ENCODE data around the gene ERGIC1. TPM values are rescaled to one million over a fixed set of nuclear protein-coding genes. Genes with fewer than 3 reads are reported as not detected.

The ERGIC1 gene
- polyA plus RNA-seq, 4 donors, result 58.1 to 127 (median 94.1) TPM

- no peaks in the 10 kb centered on the region for H3K36me3 ChIP-seq (ENCODE audit: control insufficient read depth in 3 of 3, insufficient read depth in 2 of 3, low read depth in 1 of 3, low read length in 3 of 3)
- DNase-seq, result no peak
- H3K4me3 ChIP-seq (ENCODE audit: low read depth in 1 of 3, low read length in 3 of 3), result no peak overlapping the region
- H3K27me3 ChIP-seq (ENCODE audit: control insufficient read depth in 3 of 3, insufficient read depth in 3 of 3, low read length in 3 of 3), result no peaks in the 10 kb centered on the region
- no peak for FAIRE-seq
- peaks cover 0 to 4% (median 3%) of the 10 kb centered on the region in 3 donors for H3K4me1 ChIP-seq (ENCODE audit: control insufficient read depth in 3 of 3, insufficient read depth in 2 of 3, low read depth in 1 of 3, low read length in 2 of 3)
- H3K9me3 ChIP-seq (ENCODE audit: control insufficient read depth in 2 of 2, insufficient read depth in 1 of 2, low read depth in 1 of 2, low read length in 1 of 2), result no peaks in the 10 kb centered on the region
- WGBS, 3 donors, result 78 to 88% (median 86%) methylated on average over 7 of the region's 7 CpGs
- H3K27ac ChIP-seq (ENCODE audit: low read depth in 1 of 3, low read length in 2 of 3), result no peak overlapping the region
Measured at GRCh38 chr5:172817664-172818063, 16.4 kb upstream of the ERGIC1 start.

- H3K9me3 ChIP-seq (ENCODE audit: control insufficient read depth in 2 of 2, insufficient read depth in 1 of 2, low read depth in 1 of 2, low read length in 1 of 2), result no peaks in the 10 kb centered on the region
- peaks cover 0 to 4% (median 3%) of the 10 kb centered on the region in 3 donors for H3K4me1 ChIP-seq (ENCODE audit: control insufficient read depth in 3 of 3, insufficient read depth in 2 of 3, low read depth in 1 of 3, low read length in 2 of 3)
- H3K36me3 ChIP-seq (ENCODE audit: control insufficient read depth in 3 of 3, insufficient read depth in 2 of 3, low read depth in 1 of 3, low read length in 3 of 3), result no peaks in the 10 kb centered on the region
- H3K4me3 ChIP-seq (ENCODE audit: low read depth in 1 of 3, low read length in 3 of 3), result no peak overlapping the region
- H3K27me3 ChIP-seq (ENCODE audit: control insufficient read depth in 3 of 3, insufficient read depth in 3 of 3, low read length in 3 of 3), result no peaks in the 10 kb centered on the region
- 93 to 97% (median 95%) methylated on average over 3 of the region's 3 CpGs for WGBS, 3 donors
- no peak overlapping the region for H3K27ac ChIP-seq (ENCODE audit: low read depth in 1 of 3, low read length in 2 of 3)
- no peak for DNase-seq
- no peak for FAIRE-seq
Measured at GRCh38 chr5:172818081-172818480, 16.0 kb upstream of the ERGIC1 start.

GRCh38 chr5:172819569-172819968 is 14.5 kb upstream of the ERGIC1 start:
- WGBS, 3 donors, result 76 to 88% (median 79%) methylated on average over 3 of the region's 3 CpGs
- H3K27ac ChIP-seq (ENCODE audit: low read depth in 1 of 3, low read length in 2 of 3), result peak overlapping the region in 2 of 3 donors; percentile 15 to 59
- peak in 1 of 2 donors; percentile 52 for DNase-seq
- H3K4me3 ChIP-seq (ENCODE audit: low read depth in 1 of 3, low read length in 3 of 3), result no peak overlapping the region
- H3K36me3 ChIP-seq (ENCODE audit: control insufficient read depth in 3 of 3, insufficient read depth in 2 of 3, low read depth in 1 of 3, low read length in 3 of 3), result no peaks in the 10 kb centered on the region
- no peaks in the 10 kb centered on the region for H3K9me3 ChIP-seq (ENCODE audit: control insufficient read depth in 2 of 2, insufficient read depth in 1 of 2, low read depth in 1 of 2, low read length in 1 of 2)
- FAIRE-seq, result no peak
- H3K27me3 ChIP-seq (ENCODE audit: control insufficient read depth in 3 of 3, insufficient read depth in 3 of 3, low read length in 3 of 3), result no peaks in the 10 kb centered on the region
- H3K4me1 ChIP-seq (ENCODE audit: control insufficient read depth in 3 of 3, insufficient read depth in 2 of 3, low read depth in 1 of 3, low read length in 2 of 3), result peaks cover 0 to 4% (median 3%) of the 10 kb centered on the region in 3 donors

- peak overlapping the region in 2 of 3 donors; percentile 15 to 59 for H3K27ac ChIP-seq (ENCODE audit: low read depth in 1 of 3, low read length in 2 of 3)
- no peaks in the 10 kb centered on the region for H3K9me3 ChIP-seq (ENCODE audit: control insufficient read depth in 2 of 2, insufficient read depth in 1 of 2, low read depth in 1 of 2, low read length in 1 of 2)
- DNase-seq (peak in 1 of 2 donors; percentile 75), FAIRE-seq (no peak)
- WGBS, 3 donors, result 7 to 42% (median 26%) methylated on average over 16 of the region's 16 CpGs
- H3K27me3 ChIP-seq (ENCODE audit: control insufficient read depth in 3 of 3, insufficient read depth in 3 of 3, low read length in 3 of 3), result no peaks in the 10 kb centered on the region
- peaks cover 0 to 4% (median 3%) of the 10 kb centered on the region in 3 donors for H3K4me1 ChIP-seq (ENCODE audit: control insufficient read depth in 3 of 3, insufficient read depth in 2 of 3, low read depth in 1 of 3, low read length in 2 of 3)
- no peaks in the 10 kb centered on the region for H3K36me3 ChIP-seq (ENCODE audit: control insufficient read depth in 3 of 3, insufficient read depth in 2 of 3, low read depth in 1 of 3, low read length in 3 of 3)
- no peak overlapping the region for H3K4me3 ChIP-seq (ENCODE audit: low read depth in 1 of 3, low read length in 3 of 3)
Measured at GRCh38 chr5:172820046-172820767, 13.8 kb upstream of the ERGIC1 start.

- FAIRE-seq, result no peak
- 71 to 84% (median 78%) methylated on average over 6 of the region's 6 CpGs for WGBS, 3 donors
- no peak overlapping the region for H3K4me3 ChIP-seq (ENCODE audit: low read depth in 1 of 3, low read length in 3 of 3)
Measured at GRCh38 chr5:172821340-172821985, 12.6 kb upstream of the ERGIC1 start.

GRCh38 chr5:172823840-172824362 is 10.2 kb upstream of the ERGIC1 start:
- FAIRE-seq (no peak), DNase-seq (no peak)
- peaks cover 0 to 4% (median 3%) of the 10 kb centered on the region in 3 donors for H3K4me1 ChIP-seq (ENCODE audit: control insufficient read depth in 3 of 3, insufficient read depth in 2 of 3, low read depth in 1 of 3, low read length in 2 of 3)
- H3K9me3 ChIP-seq (ENCODE audit: control insufficient read depth in 2 of 2, insufficient read depth in 1 of 2, low read depth in 1 of 2, low read length in 1 of 2), result peaks cover 0 to 6% of the 10 kb centered on the region in 2 donors
- no peak overlapping the region for H3K4me3 ChIP-seq (ENCODE audit: low read depth in 1 of 3, low read length in 3 of 3)
- no peak overlapping the region for H3K27ac ChIP-seq (ENCODE audit: low read depth in 1 of 3, low read length in 2 of 3)
- 71 to 82% (median 81%) methylated on average over 6 of the region's 6 CpGs for WGBS, 3 donors
- no peaks in the 10 kb centered on the region for H3K27me3 ChIP-seq (ENCODE audit: control insufficient read depth in 3 of 3, insufficient read depth in 3 of 3, low read length in 3 of 3)
- no peaks in the 10 kb centered on the region for H3K36me3 ChIP-seq (ENCODE audit: control insufficient read depth in 3 of 3, insufficient read depth in 2 of 3, low read depth in 1 of 3, low read length in 3 of 3)

More at GRCh38 chr5:172821340-172821985, 12.6 kb upstream of the ERGIC1 start:
- Histone ChIP-seq H3K27ac (ENCODE audit: low read depth in 1 of 3, low read length in 2 of 3) (no peak overlapping the region), H3K36me3 (ENCODE audit: control insufficient read depth in 3 of 3, insufficient read depth in 2 of 3, low read depth in 1 of 3, low read length in 3 of 3) (no peaks in the 10 kb centered on the region), H3K4me1 (ENCODE audit: control insufficient read depth in 3 of 3, insufficient read depth in 2 of 3, low read depth in 1 of 3, low read length in 2 of 3) (peaks cover 0 to 4% (median 3%) of the 10 kb centered on the region in 3 donors), H3K27me3 (ENCODE audit: control insufficient read depth in 3 of 3, insufficient read depth in 3 of 3, low read length in 3 of 3) (no peaks in the 10 kb centered on the region), H3K9me3 (ENCODE audit: control insufficient read depth in 2 of 2, insufficient read depth in 1 of 2, low read depth in 1 of 2, low read length in 1 of 2) (peaks cover 0 to 6% of the 10 kb centered on the region in 2 donors)
- no peak for DNase-seq

- no peak for FAIRE-seq
- H3K4me1 ChIP-seq (ENCODE audit: control insufficient read depth in 3 of 3, insufficient read depth in 2 of 3, low read depth in 1 of 3, low read length in 2 of 3), result no peaks in the 10 kb centered on the region
- WGBS, 3 donors, result 46 to 56% (median 50%) methylated on average over 2 of the region's 2 CpGs
- no peaks in the 10 kb centered on the region for H3K27me3 ChIP-seq (ENCODE audit: control insufficient read depth in 3 of 3, insufficient read depth in 3 of 3, low read length in 3 of 3)
- no peak for DNase-seq
- H3K27ac ChIP-seq (ENCODE audit: low read depth in 1 of 3, low read length in 2 of 3), result no peak overlapping the region
- H3K9me3 ChIP-seq (ENCODE audit: control insufficient read depth in 2 of 2, insufficient read depth in 1 of 2, low read depth in 1 of 2, low read length in 1 of 2), result peaks cover 0 to 6% of the 10 kb centered on the region in 2 donors
- no peaks in the 10 kb centered on the region for H3K36me3 ChIP-seq (ENCODE audit: control insufficient read depth in 3 of 3, insufficient read depth in 2 of 3, low read depth in 1 of 3, low read length in 3 of 3)
- no peak overlapping the region for H3K4me3 ChIP-seq (ENCODE audit: low read depth in 1 of 3, low read length in 3 of 3)
Measured at GRCh38 chr5:172825610-172826204, 8.3 kb upstream of the ERGIC1 start.

GRCh38 chr5:172827841-172828240 is 6.2 kb upstream of the ERGIC1 start:
- FAIRE-seq (no peak), DNase-seq (no peak)
- Histone ChIP-seq H3K4me3 (ENCODE audit: low read depth in 1 of 3, low read length in 3 of 3) (no peak overlapping the region), H3K27ac (ENCODE audit: low read depth in 1 of 3, low read length in 2 of 3) (no peak overlapping the region), H3K9me3 (ENCODE audit: control insufficient read depth in 2 of 2, insufficient read depth in 1 of 2, low read depth in 1 of 2, low read length in 1 of 2) (peaks cover 0 to 6% of the 10 kb centered on the region in 2 donors), H3K27me3 (ENCODE audit: control insufficient read depth in 3 of 3, insufficient read depth in 3 of 3, low read length in 3 of 3) (no peaks in the 10 kb centered on the region), H3K36me3 (ENCODE audit: control insufficient read depth in 3 of 3, insufficient read depth in 2 of 3, low read depth in 1 of 3, low read length in 3 of 3) (no peaks in the 10 kb centered on the region), H3K4me1 (ENCODE audit: control insufficient read depth in 3 of 3, insufficient read depth in 2 of 3, low read depth in 1 of 3, low read length in 2 of 3) (no peaks in the 10 kb centered on the region)
- WGBS, 3 donors, result 75 to 80% (median 80%) methylated on average over 2 of the region's 2 CpGs

Data from small intestine (tissue), 7 donors.